Stomach (tissue), 4 donors: ENCODE measurements around the gene TNS3.

Experiments used
- CTCF ChIP-seq, 7 experiments: fragments of 450-650 bp in 4 of 7; fragments of 200-600 bp in 3 of 7; sonication (generic) in 3 of 7; IDR thresholded peaks; one replicate each; pipeline ENCODE4 v1.5.1; 2016 to 2019; ENCODE audit warnings: antibody characterized with exemption in 7 of 7, control low read depth in 2 of 7, mild to moderate bottlenecking in 1 of 7
- EP300 ChIP-seq: sonication (generic); formaldehyde crosslinking; IDR thresholded peaks from one replicate; pipeline ENCODE4 v1.6.1; 2017; ENCODE audit warnings: antibody characterized with exemption
- POLR2A ChIP-seq, 4 donors: fragments of 450-650 bp; IDR thresholded peaks; one replicate each; pipeline ENCODE4 v1.6.1; 2016; ENCODE audit warnings: antibody characterized with exemption in 4 of 4, control low read depth in 2 of 4, mild to moderate bottlenecking in 1 of 4, moderate library complexity in 1 of 4
- POLR2AphosphoS5 ChIP-seq, 3 donors: sonication (generic); formaldehyde crosslinking; IDR thresholded peaks; one replicate each; pipeline ENCODE4 v1.6.1; 2016; ENCODE audit warnings: antibody characterized with exemption in 3 of 3

GRCh38 chr7:47300472-47301104 is 281.3 kb downstream of the TNS3 start:
- TF ChIP-seq CTCF (IDR thresholded peaks at IDR 0.05) = no peak
- TF ChIP-seq EP300 = no peak
- no peak for TF ChIP-seq POLR2A (IDR thresholded peaks at IDR 0.05)
- no peak for TF ChIP-seq POLR2AphosphoS5 (IDR thresholded peaks at IDR 0.05)
